HG02973 (cell line): Measurements from ENCODE around the gene TRABD2B.

Experiments used
- ATAC-seq: cut with Tn5 transposase; IDR thresholded peaks from one replicate; pipeline ENCODE4 v1.9.1; 2021; ENCODE audit warnings: moderate library complexity; ENCODE audit not compliant: unreplicated experiment

The TRABD2B gene

DNA sequence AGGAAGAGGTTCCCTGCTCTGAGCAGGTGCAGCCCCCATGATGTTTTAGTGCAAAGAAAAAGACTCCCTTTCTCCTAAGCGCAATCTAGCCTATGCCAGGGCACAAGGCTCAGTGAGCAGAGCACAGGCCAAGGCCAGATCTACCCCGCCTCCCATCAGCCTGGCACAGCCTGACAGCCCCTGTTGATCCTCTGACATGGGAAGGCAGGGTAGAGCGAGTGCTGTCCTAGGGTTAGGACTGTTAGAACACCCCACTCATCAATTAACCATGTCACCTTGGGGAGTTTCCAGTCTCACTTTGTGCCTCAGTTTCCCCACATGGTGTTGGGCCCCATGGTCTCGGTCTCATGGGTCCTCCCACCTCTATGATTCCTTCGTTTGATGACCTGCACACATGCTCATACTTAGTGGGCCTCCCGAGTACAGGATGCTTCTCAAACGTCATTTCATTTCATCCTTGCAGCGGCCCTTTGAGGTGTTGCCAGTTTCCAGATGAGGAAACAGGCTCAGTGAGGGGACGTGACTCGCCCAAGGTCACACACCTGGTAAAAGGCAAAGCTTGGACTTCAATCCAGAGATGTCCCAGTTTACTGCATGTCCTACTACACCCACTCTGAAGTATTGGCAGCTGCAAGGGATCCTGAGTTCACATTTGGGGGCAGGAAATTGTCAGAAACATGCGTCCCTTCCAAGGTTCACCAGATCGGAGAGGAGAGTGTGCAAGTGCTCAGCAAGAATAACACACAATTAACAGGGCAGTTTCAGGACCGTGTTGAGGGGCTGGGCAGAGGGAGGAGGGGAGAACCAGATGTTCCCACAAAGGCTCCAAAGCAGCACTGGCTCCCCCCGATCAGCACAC, 213.3 kb downstream of the TRABD2B start:
- no peak for ATAC-seq

DNA sequence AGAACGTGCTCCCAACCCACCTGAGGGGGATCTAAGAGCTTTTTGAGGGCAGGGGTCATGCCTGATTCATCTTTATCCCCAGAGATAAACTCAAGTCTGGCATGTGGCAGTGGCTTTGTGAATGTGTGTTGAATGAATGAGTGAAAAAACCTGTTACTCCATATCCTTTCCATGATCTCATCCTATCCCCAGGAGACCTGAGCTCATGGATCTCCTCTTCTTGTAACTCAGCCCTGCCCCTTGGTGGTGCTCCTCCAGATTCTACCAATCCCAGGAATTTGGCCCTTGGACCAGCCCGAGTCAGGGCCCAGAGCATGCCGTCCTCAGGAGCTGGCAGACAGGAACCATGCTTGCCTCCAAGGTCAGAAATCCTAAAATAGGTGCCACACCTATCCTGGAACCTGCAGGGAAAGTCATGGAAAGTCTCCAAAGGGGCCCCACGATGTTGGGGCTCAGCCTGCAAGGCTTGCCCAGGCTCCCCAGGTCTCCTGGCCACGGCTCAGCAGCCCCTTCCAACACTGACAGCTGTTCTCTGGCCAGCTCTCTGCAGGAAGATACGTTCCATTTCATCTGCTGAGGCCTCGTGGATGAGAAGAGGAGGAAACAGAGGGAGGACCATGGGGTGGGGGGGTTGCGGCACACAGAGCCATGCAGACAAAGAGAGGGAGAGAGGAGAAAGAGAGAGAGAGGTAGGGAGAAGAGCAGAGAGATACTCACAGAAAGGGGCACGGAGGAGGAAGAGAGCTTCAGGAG, 214.6 kb downstream of the TRABD2B start:
- ATAC-seq: no peak

DNA sequence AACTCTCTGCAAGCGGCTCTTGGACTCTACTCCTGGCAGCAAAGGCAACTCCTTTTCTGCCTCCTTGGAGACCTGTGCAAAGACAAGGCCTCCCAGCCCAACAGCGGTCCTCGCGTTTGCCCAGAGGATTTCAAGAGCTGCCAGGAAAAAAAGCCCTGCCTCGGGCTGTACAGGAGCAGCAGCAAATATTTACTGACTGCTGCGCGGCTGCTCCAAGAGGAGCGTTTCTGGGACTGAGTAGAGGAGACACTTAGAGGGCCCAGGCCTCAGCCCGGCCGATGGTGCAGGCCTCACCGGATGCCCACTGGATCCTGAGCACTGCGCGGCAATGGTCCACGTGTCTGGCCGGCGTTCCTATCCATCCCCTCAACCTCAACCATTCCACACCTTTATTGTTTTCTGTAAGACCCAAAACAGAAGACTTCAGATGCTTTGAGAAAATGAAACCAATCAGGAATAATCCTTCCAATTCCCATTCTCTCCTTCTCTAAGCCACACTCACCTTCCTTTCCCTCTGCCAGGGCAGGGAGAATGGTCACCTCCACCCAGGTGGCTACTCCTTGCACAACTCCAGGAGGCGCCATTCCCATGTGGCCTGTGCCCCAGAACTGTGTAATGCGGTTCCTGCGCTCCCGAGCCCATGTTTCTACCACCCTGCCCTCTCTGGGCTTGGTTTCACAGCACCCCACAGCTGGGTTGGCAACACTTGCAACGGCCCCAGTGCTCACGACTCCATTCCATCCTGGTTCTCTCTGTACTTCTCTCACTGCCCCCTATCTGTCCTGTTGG, 215.8 kb downstream of the TRABD2B start:
- ATAC-seq: no peak

DNA sequence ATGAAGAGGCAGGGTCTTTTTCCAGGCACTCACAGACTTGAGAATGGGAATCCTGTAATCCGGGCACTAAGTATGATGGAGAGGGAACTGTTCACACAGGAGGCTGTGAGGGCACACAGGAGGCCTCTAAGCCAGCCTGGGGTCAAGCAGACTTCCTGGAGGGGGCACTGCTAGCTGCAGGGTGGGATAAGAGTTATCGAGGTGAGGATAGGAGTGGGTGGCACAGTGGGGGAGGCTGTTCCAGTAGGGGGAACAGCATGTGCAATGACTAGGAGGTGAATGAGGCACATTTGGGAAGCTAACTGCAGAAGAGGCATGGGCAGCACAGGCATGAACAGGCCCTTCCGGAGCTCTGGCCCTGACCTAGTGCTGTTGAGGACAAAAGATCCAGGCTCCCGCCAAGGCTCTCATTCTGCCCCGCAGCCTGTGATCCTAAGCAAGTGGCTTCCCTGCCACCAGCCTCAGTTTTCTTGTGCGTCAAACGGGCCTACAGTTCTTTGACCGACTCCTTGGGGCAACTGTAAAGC, 216.7 kb downstream of the TRABD2B start:
- no peak for ATAC-seq

DNA sequence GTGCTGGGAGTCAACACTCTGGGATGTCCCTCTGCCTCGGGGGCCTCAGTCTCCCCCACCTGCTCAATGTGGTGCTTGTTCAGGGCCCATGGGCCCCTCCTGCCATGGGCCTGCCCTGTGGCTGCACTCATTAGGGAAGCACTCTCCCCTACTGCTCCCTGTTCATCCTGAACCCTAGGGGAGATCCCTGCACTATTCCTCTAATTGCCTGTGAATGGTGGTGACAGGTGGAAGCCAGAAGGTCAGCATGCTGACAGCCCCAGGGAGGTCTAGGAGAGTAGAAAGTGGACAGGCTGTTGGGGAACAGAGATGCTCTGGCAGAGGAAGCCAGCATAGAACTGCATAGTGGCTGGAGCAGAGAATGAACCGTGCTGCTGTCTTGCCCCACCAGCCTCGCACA, 217.6 kb downstream of the TRABD2B start:
- no peak for ATAC-seq

DNA sequence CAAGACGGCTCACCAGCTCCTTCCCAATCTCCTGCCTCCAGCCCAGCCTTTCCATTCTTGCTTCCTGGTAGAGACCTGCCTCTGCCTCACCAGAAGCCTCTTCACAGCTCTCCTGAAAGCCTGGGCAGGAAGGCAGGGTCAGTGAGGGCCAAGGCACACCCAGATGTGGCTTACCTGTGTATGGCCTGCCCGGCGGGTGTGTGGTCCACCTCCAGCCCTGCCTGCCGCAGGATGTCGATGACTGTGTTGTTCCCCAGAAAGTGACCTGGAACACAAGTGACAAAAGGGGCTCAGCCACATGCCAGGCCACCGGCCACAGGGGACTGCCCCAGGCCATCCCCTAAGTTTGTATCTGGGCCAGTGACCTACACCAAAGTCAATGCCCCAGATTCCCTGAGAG, 218.9 kb downstream of the TRABD2B start:
- ATAC-seq: no peak

DNA sequence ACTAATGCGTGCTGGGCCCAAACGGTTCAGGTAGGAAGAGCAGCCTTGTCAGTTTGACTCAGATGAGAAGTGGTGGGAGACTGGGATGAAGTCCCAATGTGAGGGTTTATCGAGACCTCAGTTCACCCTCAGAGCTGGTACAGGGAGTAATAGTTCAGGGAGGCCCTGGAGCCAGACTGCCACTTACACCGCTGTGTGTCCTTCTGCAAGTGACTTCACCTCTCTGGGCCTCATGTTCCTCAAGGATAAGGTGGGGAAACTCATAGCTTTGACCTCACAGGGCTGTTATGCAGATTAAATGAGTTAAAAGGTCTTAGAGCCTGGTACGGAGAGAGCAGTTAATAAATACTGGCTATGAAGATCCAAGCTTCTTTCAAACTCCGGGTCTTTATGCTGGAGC, 219.9 kb downstream of the TRABD2B start:
- no peak for ATAC-seq

DNA sequence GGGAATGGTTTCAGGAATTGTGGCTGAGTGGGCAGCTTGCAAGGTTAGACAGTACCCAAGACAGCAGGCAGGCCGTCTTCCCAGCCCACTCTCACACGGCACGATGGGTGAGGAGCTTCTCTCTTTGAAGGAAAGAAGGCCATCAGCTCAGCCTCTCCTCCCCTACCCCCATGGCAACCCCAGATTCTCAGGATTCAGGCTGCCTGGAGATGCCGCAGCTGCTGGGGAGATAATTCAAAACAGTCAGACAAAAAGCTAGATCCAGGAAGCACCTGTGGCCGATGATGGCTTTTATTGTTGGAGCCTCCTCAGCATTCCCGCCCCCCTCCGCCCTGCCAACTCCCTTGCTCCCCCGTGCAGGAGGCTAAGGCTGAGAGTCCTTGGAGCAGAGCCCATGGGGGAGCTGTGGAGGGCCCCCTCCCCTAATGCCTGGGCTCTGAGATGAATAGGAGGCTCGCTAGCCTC, 220.5 kb downstream of the TRABD2B start:
- no peak for ATAC-seq

DNA sequence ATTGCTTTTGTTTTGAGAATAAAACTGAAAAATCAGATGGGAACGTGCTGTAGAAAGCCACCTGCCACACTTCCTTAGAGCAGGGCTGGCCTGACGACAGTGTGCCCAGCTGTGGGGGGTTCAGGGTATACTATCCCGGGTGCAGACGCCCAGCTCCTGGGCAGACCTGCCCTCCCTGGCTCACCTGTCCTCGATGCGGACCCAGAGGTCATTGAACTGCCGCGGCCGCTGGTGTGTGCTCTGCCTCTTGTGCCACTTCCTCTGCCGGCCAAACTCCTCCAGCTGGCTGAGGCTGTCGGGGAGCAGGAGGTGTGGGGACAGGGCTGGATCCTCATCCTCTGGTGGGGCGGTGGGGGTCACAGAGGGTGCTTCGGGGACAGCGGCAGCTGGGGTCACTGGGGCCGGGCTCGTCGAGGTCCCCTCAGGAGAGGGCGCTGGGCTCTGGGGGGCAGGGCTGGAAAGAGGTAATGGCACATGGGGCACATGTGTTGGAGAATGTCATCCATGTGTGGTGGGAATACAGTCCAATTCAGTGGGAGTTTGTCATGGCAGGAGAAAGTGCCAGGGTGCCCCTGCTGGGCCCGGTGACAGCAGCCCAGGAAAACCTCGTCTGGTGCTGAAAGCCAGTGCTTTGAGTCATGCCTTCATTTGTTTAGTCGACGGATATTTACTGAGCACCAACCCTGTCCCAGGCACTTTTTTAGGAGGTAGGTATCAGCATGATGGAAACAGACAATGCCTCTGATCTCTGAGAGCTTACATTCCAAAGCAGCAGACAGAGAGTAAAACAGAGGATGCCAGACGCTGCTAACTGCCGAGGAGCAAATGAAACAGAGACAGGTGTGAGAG, 222.0 kb downstream of the TRABD2B start:
- ATAC-seq: no peak

DNA sequence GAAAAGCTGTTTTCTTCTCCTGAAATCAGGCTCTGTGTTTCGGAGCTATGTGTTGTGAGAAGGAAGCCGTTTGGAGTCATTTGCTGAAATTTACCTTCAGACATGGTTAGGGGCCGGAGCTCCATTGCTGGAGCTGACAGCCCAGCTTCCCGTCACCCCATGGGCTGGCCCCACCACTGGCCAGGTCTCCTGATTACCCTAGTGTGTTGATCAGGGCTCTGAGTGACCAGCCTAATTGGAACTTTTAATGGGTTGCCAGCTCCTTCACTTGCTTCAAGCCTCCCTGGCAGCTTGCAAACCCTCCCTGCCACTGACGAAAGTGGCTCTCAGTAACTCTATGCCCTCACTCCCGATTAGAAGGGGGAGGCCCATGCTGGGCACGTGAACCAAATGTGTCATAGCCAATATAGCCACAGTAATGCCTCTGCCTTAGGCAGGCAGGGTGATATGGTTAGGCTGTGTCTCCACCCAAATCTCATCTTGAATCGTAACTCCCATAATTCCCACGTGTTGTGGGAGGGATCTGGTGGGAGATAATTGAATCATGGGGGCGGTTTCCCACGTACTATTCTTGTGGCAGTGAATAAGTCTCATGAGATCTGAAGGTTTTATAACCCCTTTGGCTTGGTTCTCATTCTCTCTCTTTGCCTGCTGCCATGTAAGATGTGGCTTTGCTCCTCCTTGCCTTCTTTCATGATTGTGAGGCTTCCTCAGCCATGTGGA, 224.1 kb downstream of the TRABD2B start:
- no peak for ATAC-seq

DNA sequence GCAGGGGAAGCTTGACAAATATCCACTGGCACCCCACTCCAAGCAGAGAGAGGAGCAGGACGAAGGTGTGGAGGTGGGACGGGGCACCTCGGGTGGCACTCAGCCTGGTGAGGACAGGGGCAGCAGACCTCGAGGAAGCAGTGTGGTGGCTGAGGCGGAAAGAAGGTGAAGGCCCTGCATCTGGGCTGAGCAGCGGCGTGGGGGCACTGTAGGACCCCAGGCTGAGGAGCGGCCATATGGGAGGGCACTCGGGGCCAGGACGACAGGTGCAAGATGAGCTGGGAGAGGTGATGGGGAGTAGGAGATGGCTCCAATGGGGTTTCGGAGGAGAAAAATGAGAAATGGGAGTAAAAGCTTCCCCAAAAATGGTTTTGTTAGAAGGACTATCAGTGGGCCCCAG, 224.9 kb downstream of the TRABD2B start:
- ATAC-seq: no peak

DNA sequence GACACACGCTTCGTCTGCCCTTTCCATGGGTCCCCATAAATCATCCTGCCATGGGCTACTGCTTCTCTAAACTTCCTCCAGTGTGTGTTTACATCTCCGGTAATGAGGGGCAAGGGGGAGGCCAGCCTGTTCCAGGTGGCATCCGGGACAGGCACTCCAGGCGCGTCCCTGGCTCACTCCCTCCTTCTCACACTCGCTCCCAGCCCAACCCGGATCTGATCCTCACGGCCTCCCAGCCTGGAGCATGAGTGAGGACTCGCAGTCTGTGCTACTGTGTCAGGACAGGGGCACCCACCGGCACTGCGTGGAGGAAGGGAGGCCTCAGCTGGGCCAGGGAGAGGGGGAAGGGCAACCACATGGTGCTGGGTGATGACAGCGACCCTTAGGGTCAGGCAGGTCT, 225.4 kb downstream of the TRABD2B start:
- no peak for ATAC-seq

DNA sequence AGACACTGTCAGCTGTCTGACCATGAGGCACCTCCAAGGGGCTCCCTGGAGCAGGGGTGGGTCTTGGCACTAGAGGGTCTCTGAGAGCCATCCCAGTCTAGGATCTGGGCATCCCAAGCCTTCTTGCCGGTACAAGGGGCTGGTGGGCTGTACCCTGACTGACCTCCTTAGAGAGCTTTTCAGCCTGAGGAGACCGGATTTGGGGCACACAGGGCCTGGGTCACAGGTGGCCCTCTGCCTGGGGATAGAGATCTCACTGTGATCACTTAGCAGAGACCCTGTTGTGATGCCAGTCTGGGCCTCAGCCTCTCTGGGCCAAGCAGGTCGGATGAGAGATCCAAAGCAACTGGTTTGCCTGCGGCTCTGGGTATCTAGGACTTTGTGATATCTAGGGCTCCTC, 227.2 kb downstream of the TRABD2B start:
- no peak for ATAC-seq

DNA sequence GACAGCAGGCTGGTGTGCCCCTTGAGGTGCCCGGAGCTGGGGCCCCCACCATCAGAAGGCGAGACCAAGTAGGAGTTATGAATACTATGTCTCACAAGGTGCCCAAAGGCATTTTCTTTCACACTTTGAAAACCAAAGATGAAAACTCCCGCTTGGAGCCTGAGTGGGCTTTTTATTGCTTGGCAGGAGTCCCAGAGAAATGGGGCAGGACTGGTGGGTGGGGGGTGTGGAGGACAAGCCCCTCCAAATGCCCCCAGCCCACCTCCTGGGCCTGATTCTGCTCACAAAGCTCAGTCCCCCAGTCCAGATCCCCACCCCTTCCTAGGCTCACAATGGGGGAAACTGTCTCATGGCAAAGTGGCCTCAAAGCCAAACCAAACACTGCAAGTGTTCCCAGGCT, 227.9 kb downstream of the TRABD2B start:
- no peak for ATAC-seq

DNA sequence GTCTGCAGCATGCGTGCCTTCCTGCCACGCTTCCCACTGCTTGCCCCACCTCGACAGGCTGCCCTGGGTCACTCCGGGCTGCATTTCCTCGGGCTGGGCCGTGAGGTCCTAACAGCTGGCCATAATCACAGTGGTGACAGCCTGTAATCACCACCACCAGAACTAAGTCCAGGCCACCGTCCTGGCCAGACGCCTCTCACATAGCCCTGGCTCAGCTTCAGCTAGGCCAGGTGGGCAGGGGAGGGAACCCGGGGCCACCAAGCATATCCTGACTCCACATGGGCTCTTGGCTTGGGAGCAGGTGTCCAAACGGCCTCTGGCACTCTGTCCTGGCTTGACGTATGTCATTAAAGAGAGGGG, 229.5 kb downstream of the TRABD2B start:
- ATAC-seq: no peak

DNA sequence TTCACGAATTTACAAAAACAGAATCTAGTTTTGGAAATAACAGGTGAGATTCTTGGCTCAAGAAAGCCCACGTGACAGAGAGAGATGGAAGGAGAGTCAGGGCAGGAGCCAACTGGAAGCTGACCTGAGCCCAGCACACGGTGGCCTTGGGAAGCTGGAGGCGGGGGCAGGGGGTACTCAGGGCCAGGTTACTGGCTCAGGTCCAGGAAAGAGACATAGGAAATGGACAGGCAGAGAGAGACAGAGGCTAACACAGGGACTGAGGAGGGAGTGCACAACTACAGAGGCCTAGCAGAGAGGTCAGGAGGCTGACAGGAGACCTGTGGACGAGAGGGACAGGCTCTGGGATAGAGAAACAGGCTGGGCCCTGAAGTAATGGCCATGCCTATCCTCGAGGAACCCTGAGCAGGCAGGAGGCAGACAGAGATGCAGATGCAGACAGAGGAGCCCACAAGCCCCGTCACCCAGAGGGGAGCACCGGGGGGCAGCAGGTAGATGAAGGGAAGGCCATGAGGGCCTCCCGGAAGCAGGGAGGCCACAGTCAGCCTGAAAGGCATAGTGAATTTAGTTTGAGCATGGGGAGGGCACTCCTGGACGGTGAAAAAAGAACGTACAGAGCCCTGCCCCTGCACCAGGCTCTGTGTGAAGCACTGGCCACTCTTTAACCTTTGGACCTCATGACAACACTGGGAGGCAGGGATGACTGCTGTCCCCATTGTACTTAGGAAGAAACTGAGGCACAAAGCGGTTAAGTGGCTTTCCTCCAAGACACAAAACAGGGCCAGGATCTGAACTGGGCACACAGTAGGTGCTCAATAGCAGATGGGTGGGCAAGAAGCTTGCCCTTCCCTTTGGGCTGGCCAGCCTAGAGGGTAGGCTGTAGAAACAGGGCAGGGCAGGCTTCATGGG, 230.1 kb downstream of the TRABD2B start:
- ATAC-seq: no peak

DNA sequence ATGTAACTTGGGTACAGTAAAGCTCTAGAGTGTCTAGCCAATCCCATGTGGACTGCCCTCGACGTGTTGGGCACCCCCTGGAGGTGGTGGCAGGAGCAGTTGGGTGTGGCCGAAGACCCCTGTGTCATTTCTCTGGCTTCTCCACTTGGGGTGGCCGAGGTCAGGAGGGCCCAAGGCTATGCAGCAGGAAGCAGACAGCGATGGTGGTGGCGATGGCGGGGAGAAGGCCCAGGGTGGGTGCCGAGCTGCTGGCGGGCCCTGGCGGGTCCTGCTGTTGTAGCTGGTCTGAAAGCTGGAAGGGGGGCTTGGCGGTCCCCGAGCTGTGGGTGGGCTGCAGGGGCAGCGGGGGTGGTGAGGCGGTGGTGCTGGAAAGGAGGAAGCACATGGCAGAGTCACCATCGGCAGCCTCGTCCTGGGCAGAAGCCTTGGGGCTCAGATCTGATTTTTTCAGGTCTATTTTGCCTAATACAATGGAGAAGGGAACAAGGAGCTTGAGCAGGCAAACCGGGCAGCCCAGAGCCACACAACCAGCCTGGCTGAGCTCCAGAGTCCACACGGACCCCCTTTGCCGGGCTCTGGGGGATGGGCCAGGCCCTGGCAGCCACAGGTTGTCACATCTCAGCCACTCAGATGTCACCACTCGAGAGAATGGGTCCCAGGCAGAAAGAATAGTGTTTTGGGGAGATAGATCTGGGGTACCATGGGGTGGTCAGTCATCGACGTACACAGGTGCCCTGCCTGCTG, 231.3 kb downstream of the TRABD2B start:
- ATAC-seq: no peak

DNA sequence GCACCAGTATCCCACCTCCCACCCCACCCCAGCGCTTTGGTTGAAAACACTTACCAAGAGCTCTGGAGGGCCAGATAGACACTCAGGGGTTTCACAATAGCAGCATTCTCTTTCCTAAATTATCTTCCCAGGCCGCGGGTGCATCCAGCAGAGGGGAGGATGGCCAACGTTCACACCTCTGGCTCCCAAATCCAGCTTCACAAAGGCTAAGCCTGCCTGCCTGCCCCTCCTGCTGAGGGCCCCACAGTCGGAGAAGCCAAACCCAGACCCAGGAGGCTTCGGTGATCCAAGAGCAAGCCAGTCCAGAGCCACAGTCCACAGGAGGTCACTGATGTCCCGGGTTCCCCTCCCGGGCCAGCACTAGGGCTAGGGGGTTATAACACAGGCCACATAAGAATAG, 231.9 kb downstream of the TRABD2B start:
- ATAC-seq: no peak
